ENCODE data around the gene NAE1. TPM values are rescaled to one million over a fixed set of nuclear protein-coding genes. Genes with fewer than 3 reads are reported as not detected.

Gene NAE1
- total RNA-seq, 1 donor from 2014 or later: 65.0 TPM

- Mint-ChIP-seq H3K27ac (ENCODE audit: unreplicated experiment) (no peak overlapping the region), H3K4me3 (ENCODE audit: unreplicated experiment) (no peak overlapping the region), H3K27me3 (ENCODE audit: unreplicated experiment) (peaks cover 25% of the 10 kb centered on the region), H3K36me3 (ENCODE audit: unreplicated experiment) (no peaks in the 10 kb centered on the region), H3K4me1 (ENCODE audit: unreplicated experiment) (peaks cover 6% of the 10 kb centered on the region), H3K9me3 (ENCODE audit: unreplicated experiment) (no peaks in the 10 kb centered on the region)
- no peak for DNase-seq (ENCODE audit: extremely low spot score, unreplicated experiment)
- no peak for TF ChIP-seq CTCF (IDR thresholded peaks at IDR 0.05)
Observed at GRCh38 chr16:66850115-66850815, 19.5 kb upstream of the NAE1 start.

GRCh38 chr16:66849549-66849948 is 18.8 kb upstream of the NAE1 start:
- H3K4me1 Mint-ChIP-seq (ENCODE audit: unreplicated experiment): peaks cover 11% of the 10 kb centered on the region
- H3K27ac Mint-ChIP-seq (ENCODE audit: unreplicated experiment): no peak overlapping the region
- H3K36me3 Mint-ChIP-seq (ENCODE audit: unreplicated experiment): no peaks in the 10 kb centered on the region
- DNase-seq (ENCODE audit: extremely low spot score, unreplicated experiment): no peak
- H3K4me3 Mint-ChIP-seq (ENCODE audit: unreplicated experiment): no peak overlapping the region
- H3K9me3 Mint-ChIP-seq (ENCODE audit: unreplicated experiment): no peaks in the 10 kb centered on the region
- no peak for TF ChIP-seq CTCF (IDR thresholded peaks at IDR 0.05)
- H3K27me3 Mint-ChIP-seq (ENCODE audit: unreplicated experiment): peaks cover 29% of the 10 kb centered on the region

- H3K36me3 Mint-ChIP-seq (ENCODE audit: unreplicated experiment): no peaks in the 10 kb centered on the region
- no peaks in the 10 kb centered on the region for H3K9me3 Mint-ChIP-seq (ENCODE audit: unreplicated experiment)
- peaks cover 11% of the 10 kb centered on the region for H3K4me1 Mint-ChIP-seq (ENCODE audit: unreplicated experiment)
- TF ChIP-seq CTCF (IDR thresholded peaks at IDR 0.05): no peak
- peaks cover 29% of the 10 kb centered on the region for H3K27me3 Mint-ChIP-seq (ENCODE audit: unreplicated experiment)
- H3K4me3 Mint-ChIP-seq (ENCODE audit: unreplicated experiment): no peak overlapping the region
- no peak for DNase-seq (ENCODE audit: extremely low spot score, unreplicated experiment)
- no peak overlapping the region for H3K27ac Mint-ChIP-seq (ENCODE audit: unreplicated experiment)
Observed at GRCh38 chr16:66849021-66849420, 18.2 kb upstream of the NAE1 start.

GRCh38 chr16:66848172-66848571 is 17.4 kb upstream of the NAE1 start:
- Mint-ChIP-seq H3K4me1 (ENCODE audit: unreplicated experiment) (peaks cover 16% of the 10 kb centered on the region), H3K27ac (ENCODE audit: unreplicated experiment) (no peak overlapping the region), H3K9me3 (ENCODE audit: unreplicated experiment) (no peaks in the 10 kb centered on the region), H3K27me3 (ENCODE audit: unreplicated experiment) (peaks cover 38% of the 10 kb centered on the region), H3K4me3 (ENCODE audit: unreplicated experiment) (no peak overlapping the region), H3K36me3 (ENCODE audit: unreplicated experiment) (no peaks in the 10 kb centered on the region)
- TF ChIP-seq CTCF (IDR thresholded peaks at IDR 0.05): no peak
- no peak for DNase-seq (ENCODE audit: extremely low spot score, unreplicated experiment)

- Mint-ChIP-seq H3K9me3 (ENCODE audit: unreplicated experiment) (no peaks in the 10 kb centered on the region), H3K4me1 (ENCODE audit: unreplicated experiment) (peaks cover 21% of the 10 kb centered on the region), H3K27ac (ENCODE audit: unreplicated experiment) (no peak overlapping the region), H3K27me3 (ENCODE audit: unreplicated experiment) (peaks cover 41% of the 10 kb centered on the region), H3K36me3 (ENCODE audit: unreplicated experiment) (no peaks in the 10 kb centered on the region), H3K4me3 (ENCODE audit: unreplicated experiment) (no peak overlapping the region)
- DNase-seq (ENCODE audit: extremely low spot score, unreplicated experiment): no peak
- no peak for TF ChIP-seq CTCF (IDR thresholded peaks at IDR 0.05)
Observed at GRCh38 chr16:66847533-66848067, 16.8 kb upstream of the NAE1 start.

Data from osteocyte (in vitro differentiated cells).